ENCODE data around the gene CTSE. TPM values are rescaled to one million over a fixed set of nuclear protein-coding genes. Genes with fewer than 3 reads are reported as not detected.

CTSE gene
- polyA plus RNA-seq, 2 of the 4 experiments (the other 2 are of a cell fraction) = not detected

GRCh38 chr1:205971082-205971481, 52.6 kb downstream of the CTSE start:
- FAIRE-seq = no peak
- H3K4me1 ChIP-seq = peaks cover 12% of the 10 kb centered on the region
- ATAC-seq = no peak
- no peak overlapping the region for H3K4me3 ChIP-seq
- 73% methylated on average over 4 of the region's 4 CpGs for WGBS (ENCODE audit: missing lambda C conversion rate)
- ChIA-PET CTCF (interaction anchor here (0.8 to 6.4 kb wide), 9 partner anchors 10 to 179 kb away, joined by 3 to 84 read pairs (median 5); no protein-coding TSS in a partner anchor), POLR2A (no interaction called here)
- no peaks in the 10 kb centered on the region for H3K9me3 ChIP-seq
- H3K4me2 ChIP-seq = no peak overlapping the region
- TF ChIP-seq HOXB5 (CRISPR knock-in tag; IDR thresholded peaks at IDR 0.05) (no peak), CHD2 (IDR thresholded peaks at IDR 0.05; ENCODE audit: low read length, partially characterized antibody) (no peak)
- H3K27ac ChIP-seq = no peak overlapping the region
- no peak for DNase-seq (ENCODE audit: low read depth in 1 of 2, low spot score in 1 of 2)

GRCh38 chr1:205970486-205970885, 53.2 kb downstream of the CTSE start:
- no peak overlapping the region for H3K4me3 ChIP-seq
- no peak overlapping the region for H3K4me2 ChIP-seq
- ChIA-PET POLR2A (no interaction called here), CTCF (interaction anchor here (0.8 to 6.4 kb wide), 8 partner anchors 10 to 179 kb away, joined by 3 to 84 read pairs (median 5); no protein-coding TSS in a partner anchor)
- no peaks in the 10 kb centered on the region for H3K9me3 ChIP-seq
- ATAC-seq = no peak
- DNase-seq (ENCODE audit: low read depth in 1 of 2, low spot score in 1 of 2) = no peak
- H3K27ac ChIP-seq = no peak overlapping the region
- WGBS (ENCODE audit: missing lambda C conversion rate) = 7% methylated on average over 1 of the region's 1 CpG
- no peak for TF ChIP-seq JUN (IDR thresholded peaks at IDR 0.05)
- TF ChIP-seq EHF (CRISPR knock-in tag; IDR thresholded peaks at IDR 0.05) = no peak
- TF ChIP-seq CHD2 (IDR thresholded peaks at IDR 0.05; ENCODE audit: low read length, partially characterized antibody) = no peak
- FAIRE-seq = no peak
- peaks cover 7% of the 10 kb centered on the region for H3K4me1 ChIP-seq

GRCh38 chr1:205969229-205969628, 54.5 kb downstream of the CTSE start:
- Histone ChIP-seq H3K4me2 (no peak overlapping the region), H3K27ac (no peak overlapping the region), H3K4me1 (peaks cover 7% of the 10 kb centered on the region), H3K9me3 (no peaks in the 10 kb centered on the region), H3K4me3 (no peak overlapping the region)
- ATAC-seq (no peak), DNase-seq (ENCODE audit: low read depth in 1 of 2, low spot score in 1 of 2) (no peak), FAIRE-seq (no peak)
- ChIA-PET CTCF (interaction anchor here (1.0 to 6.4 kb wide), 6 partner anchors 8 to 178 kb away, joined by 3 to 84 read pairs (median 12); no protein-coding TSS in a partner anchor), POLR2A (no interaction called here)
- WGBS (ENCODE audit: missing lambda C conversion rate) = 75% methylated on average over 8 of the region's 8 CpGs
- TF ChIP-seq NPAS2 (CRISPR knock-in tag; IDR thresholded peaks at IDR 0.05; ENCODE audit: borderline replicate concordance) (no peak), BHLHE40 (IDR thresholded peaks at IDR 0.05; ENCODE audit: low read depth, low read length) (no peak), ESRRA (IDR thresholded peaks at IDR 0.05; ENCODE audit: borderline replicate concordance, low read length) (no peak)

DNA sequence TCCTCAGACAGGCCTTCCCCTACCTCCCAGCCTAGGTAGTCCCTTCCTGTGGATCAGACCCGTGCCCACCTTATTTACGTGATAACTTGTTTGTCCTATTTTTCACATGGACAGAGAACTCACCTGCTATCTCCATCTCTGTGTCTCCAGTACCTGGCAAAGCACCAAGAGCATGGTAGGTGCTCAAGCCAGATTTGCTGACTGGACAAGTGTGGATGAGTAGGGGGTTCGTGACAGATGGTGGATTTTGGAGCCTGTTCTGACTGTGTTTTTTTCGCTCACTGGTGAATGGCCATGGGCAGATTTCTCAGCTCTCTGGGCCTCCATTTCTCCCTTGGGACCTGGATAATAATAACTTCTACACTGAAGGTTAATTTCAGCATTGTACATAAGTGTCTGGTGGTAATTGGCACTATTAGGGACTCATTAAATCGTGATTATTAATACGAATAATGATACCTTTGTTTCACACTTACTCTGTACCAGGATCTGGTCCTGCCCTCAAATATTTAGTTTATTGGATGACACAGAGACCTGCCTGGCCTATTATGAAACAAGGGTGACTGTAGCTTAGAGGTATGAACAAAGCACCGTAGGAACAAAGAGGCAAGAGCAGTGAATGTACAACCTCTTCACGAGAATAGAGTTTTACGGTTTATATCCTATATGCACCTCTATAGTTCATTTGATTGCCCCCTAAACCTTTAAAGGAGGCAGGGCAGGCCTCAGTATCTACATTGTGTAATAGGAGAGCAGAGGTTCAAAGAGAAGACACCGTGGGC, 56.0 kb downstream of the CTSE start:
- Histone ChIP-seq H3K4me3 (no peak overlapping the region), H3K27ac (no peak overlapping the region), H3K4me2 (no peak overlapping the region), H3K9me3 (no peaks in the 10 kb centered on the region), H3K4me1 (peaks cover 7% of the 10 kb centered on the region)
- 57% methylated on average over 10 of the region's 10 CpGs for WGBS (ENCODE audit: missing lambda C conversion rate)
- FAIRE-seq (no peak), ATAC-seq (no peak), DNase-seq (ENCODE audit: low read depth in 1 of 2, low spot score in 1 of 2) (no peak)
- TF ChIP-seq ZFP36 (IDR thresholded peaks at IDR 0.05; ENCODE audit: borderline replicate concordance, partially characterized antibody) = no peak
- peak; percentile 83 for TF ChIP-seq MAFK (IDR thresholded peaks at IDR 0.05; ENCODE audit: partially characterized antibody)
- TF ChIP-seq POLR2A (IDR thresholded peaks at IDR 0.05; ENCODE audit: low read length) = no peak
- POLR2A ChIA-PET = no interaction called here
- CTCF ChIA-PET = interaction anchor here (0.9 to 6.4 kb wide), 9 partner anchors 7 to 310 kb away, joined by 3 to 84 read pairs (median 5); no protein-coding TSS in a partner anchor

DNA sequence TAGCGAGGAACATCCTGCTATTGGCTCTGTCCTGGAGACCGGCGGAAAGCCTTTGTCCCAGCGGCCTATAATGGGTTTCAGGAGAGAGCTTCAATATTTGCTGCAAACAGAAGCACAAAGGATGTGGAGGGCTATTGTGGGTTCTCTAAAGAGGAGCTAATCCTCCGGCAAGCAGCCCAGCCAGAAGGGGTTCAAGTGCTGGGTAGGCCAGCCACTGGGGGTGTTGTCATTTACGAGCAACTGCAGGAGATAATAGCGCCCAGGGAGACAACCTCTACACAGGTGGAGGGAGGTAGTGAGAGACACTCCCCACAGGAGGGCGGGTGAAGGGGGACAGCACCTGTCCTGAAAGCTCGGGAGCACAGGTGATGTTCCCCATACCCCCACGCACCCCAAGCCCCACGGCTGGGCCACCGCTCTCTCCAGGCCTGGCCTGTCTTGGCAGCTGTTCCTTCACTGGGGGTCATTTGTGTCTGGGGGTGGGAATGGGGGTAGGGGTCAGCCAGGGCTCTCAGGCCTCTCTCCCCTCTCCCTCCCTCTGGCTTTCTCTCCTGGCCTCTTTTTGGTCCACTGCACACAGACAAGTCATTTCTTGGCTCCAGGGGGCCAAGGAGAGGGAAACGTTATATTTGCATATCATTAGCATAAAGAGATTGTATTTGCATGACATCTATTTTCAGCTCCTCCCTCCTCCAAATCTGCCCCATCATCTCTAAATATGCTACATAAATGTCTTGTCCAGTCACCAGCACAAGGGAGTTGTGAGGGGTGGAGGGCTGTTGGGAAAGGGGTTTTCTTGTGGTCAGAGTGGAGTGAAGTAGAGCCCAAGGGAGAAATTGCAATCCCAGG, 58.4 kb downstream of the CTSE start:
- ChIA-PET CTCF (interaction anchor here (0.9 to 3.6 kb wide), 4 partner anchors 12 to 47 kb away, joined by 3 to 27 read pairs (median 10); no protein-coding TSS in a partner anchor), POLR2A (no interaction called here)
- FAIRE-seq = no peak
- Histone ChIP-seq H3K27ac (no peak overlapping the region), H3K4me3 (no peak overlapping the region), H3K4me2 (no peak overlapping the region), H3K4me1 (no peaks in the 10 kb centered on the region; the same call in 2 of the 3 replicates), H3K9me3 (no peaks in the 10 kb centered on the region)
- ATAC-seq = no peak
- 72% methylated on average over 12 of the region's 13 CpGs for WGBS (ENCODE audit: missing lambda C conversion rate)
- no peak for DNase-seq (ENCODE audit: low read depth in 1 of 2, low spot score in 1 of 2)
- no peak for TF ChIP-seq EP300 (IDR thresholded peaks at IDR 0.05)
- no peak for TF ChIP-seq NR3C1 (IDR thresholded peaks at IDR 0.05)
- TF ChIP-seq E2F6 (IDR thresholded peaks at IDR 0.05; ENCODE audit: borderline replicate concordance, low read depth) = no peak
- no peak for TF ChIP-seq USF2 (IDR thresholded peaks at IDR 0.05)
- TF ChIP-seq RAD21 (conservative IDR thresholded peaks at IDR 0.05 in 1 of 2, IDR thresholded peaks at IDR 0.05 in 1 of 2) = no peak
- no peak for TF ChIP-seq NPAS2 (CRISPR knock-in tag; IDR thresholded peaks at IDR 0.05; ENCODE audit: borderline replicate concordance)
- no peak for TF ChIP-seq CTCF (IDR thresholded peaks at IDR 0.05)
- no peak for TF ChIP-seq ZSCAN20 (CRISPR knock-in tag; IDR thresholded peaks at IDR 0.05)
- TF ChIP-seq ZNF302 (CRISPR knock-in tag; IDR thresholded peaks at IDR 0.05) = no peak
- TF ChIP-seq KDM5A (IDR thresholded peaks at IDR 0.05) = no peak
- no peak for TF ChIP-seq ELK1 (IDR thresholded peaks at IDR 0.05; ENCODE audit: low read depth, low read length)
